GM12801 (cell line): ENCODE data around the gene HPS5.

Source experiments
- CTCF ChIP-seq: IDR thresholded peaks from one replicate; pipeline ENCODE4 v1.5.1; 2011; ENCODE audit warnings: control low read depth; ENCODE audit not compliant: insufficient read length; ENCODE audit errors: extremely low read depth

Gene HPS5

GRCh38 chr11:18230859-18231258 is 91.1 kb downstream of the HPS5 start:
- no peak for TF ChIP-seq CTCF

GRCh38 chr11:18229501-18229900 is 92.4 kb downstream of the HPS5 start:
- no peak for TF ChIP-seq CTCF
